Upper lobe of left lung (tissue), 6 donors: ENCODE data around the gene TP53I13. TPM values are rescaled to one million over a fixed set of nuclear protein-coding genes. Genes with fewer than 3 reads are reported as not detected.
A peak's percentile ranks its signal among the peaks of the same experiment; 100 is the strongest.

Experiments used
- ATAC-seq, 2 donors: fragments of 200-7000 bp; cut with Tn5 transposase; one replicate each; pipeline ENCODE4 v1.9.1; 2022; ENCODE audit warnings: mild to moderate bottlenecking in 2 of 2, moderate library complexity in 2 of 2; ENCODE audit not compliant: low FRiP score in 2 of 2
- DNase-seq, 2 donors: peaks; one replicate each; pipeline ENCODE4 v3.0.0-alpha.2; 2019 to 2020
- H3K27ac ChIP-seq, 4 donors: fragments of 200-600 bp; sonication (generic); one replicate each; pipeline ENCODE4 v1.5.1; 2016 to 2019
- H3K27me3 ChIP-seq, 4 donors: fragments of 200-600 bp; sonication (generic); one replicate each; pipeline ENCODE4 v1.5.1; 2017 to 2019
- H3K36me3 ChIP-seq, 4 donors: fragments of 200-600 bp; sonication (generic); one replicate each; pipeline ENCODE4 v1.5.1; 2016 to 2019
- H3K4me1 ChIP-seq, 4 donors: fragments of 200-600 bp; sonication (generic); one replicate each; pipeline ENCODE4 v1.5.1; 2018 to 2019
- H3K4me3 ChIP-seq, 4 donors: fragments of 200-600 bp; sonication (generic); one replicate each; pipeline ENCODE4 v1.5.1; 2017 to 2019; ENCODE audit warnings: mild to moderate bottlenecking in 2 of 4, moderate library complexity in 1 of 4
- H3K9me3 ChIP-seq, 4 donors: fragments of 200-600 bp; sonication (generic); one replicate each; pipeline ENCODE4 v1.5.1; 2018 to 2019
- CTCF ChIP-seq, 6 experiments: fragments of 450-650 bp in 4 of 6; fragments of 200-600 bp in 2 of 6; sonication (generic) in 2 of 6; IDR thresholded peaks; one replicate each; pipeline ENCODE4 v1.5.1; 2016 to 2019; ENCODE audit warnings: antibody characterized with exemption in 6 of 6
- EP300 ChIP-seq, 4 donors: sonication (generic); formaldehyde crosslinking; IDR thresholded peaks; one replicate each; pipeline ENCODE4 v1.5.1; 2017; ENCODE audit warnings: antibody characterized with exemption in 4 of 4, control low read depth in 2 of 4
- POLR2A ChIP-seq, 4 donors: fragments of 450-650 bp; IDR thresholded peaks; one replicate each; pipeline ENCODE4 v1.5.1; 2016 to 2017; ENCODE audit warnings: antibody characterized with exemption in 4 of 4, mild to moderate bottlenecking in 2 of 4
- POLR2AphosphoS5 ChIP-seq, 2 donors: sonication (generic); formaldehyde crosslinking; IDR thresholded peaks; one replicate each; pipeline ENCODE4 v1.5.1; 2017; ENCODE audit warnings: antibody characterized with exemption in 2 of 2
- WGBS, 2 donors: methylation state at CpG; one replicate each; pipeline ENCODE4 v1.1.5; 2017 to 2018; 5-methylcytosine and 5-hydroxymethylcytosine counted together
- total RNA-seq, 6 donors: library from RNA; depleted of rRNA in 4 of 6; stranded (reverse); fragments of >200 nt in 4 of 6; gene quantifications; one replicate each; pipeline versions ENCODE4 v1.1.0 to v1.2.1, GENCODE V29; 2016 to 2021
- donor health status: DM: no; HTN: no; CAD: no; lungs with moderate emphysema.
- donor health status: DM: no; HTN: yes; CAD: no; lungs with severe emphysema.

The TP53I13 gene
- total RNA-seq, 6 donors from 2014 or later = 57.3 to 178 (median 75.4) TPM

- Histone ChIP-seq H3K36me3 (no peaks in the 10 kb centered on the region), H3K9me3 (no peaks in the 10 kb centered on the region), H3K27me3 (peaks cover 0 to 10% (median 0%) of the 10 kb centered on the region in 4 donors), H3K4me3 (peak overlapping the region in 3 of 4 donors; percentile 29 to 47 (median 45)), H3K27ac (peak overlapping the region in 1 of 4 donors; percentile 32), H3K4me1 (peaks cover 49 to 58% (median 58%) of the 10 kb centered on the region in 4 donors)
- DNase-seq (peak; percentile 93 to 99), ATAC-seq (peak; percentile 78 to 87)
- 1% methylated on average over 19 of the region's 50 CpGs; no CpG with 5 or more reads in 1 of the 2 donors for WGBS, 2 donors
- TF ChIP-seq CTCF (IDR thresholded peaks at IDR 0.05) (peak; percentile 88 to 97 (median 95)), POLR2A (IDR thresholded peaks at IDR 0.05) (no peak), POLR2AphosphoS5 (IDR thresholded peaks at IDR 0.05) (peak; percentile 14 to 37), EP300 (IDR thresholded peaks at IDR 0.05) (peak in 1 of 4 donors; percentile 50)
Measured at GRCh38 chr17:29613352-29613837, 44.9 kb downstream of the TP53I13 start.

- Histone ChIP-seq H3K27me3 (peaks cover 0 to 10% (median 0%) of the 10 kb centered on the region in 4 donors), H3K27ac (peak overlapping the region in 1 of 4 donors; percentile 19), H3K4me3 (peak overlapping the region in 3 of 4 donors; percentile 29 to 47 (median 45)), H3K4me1 (peaks cover 49 to 62% (median 59%) of the 10 kb centered on the region in 4 donors), H3K36me3 (no peaks in the 10 kb centered on the region), H3K9me3 (no peaks in the 10 kb centered on the region)
- 36 to 48% methylated on average over 13 of the region's 13 CpGs for WGBS, 2 donors
- ATAC-seq = no peak
- peak in 1 of 2 donors; percentile 54 for DNase-seq
- TF ChIP-seq EP300 (IDR thresholded peaks at IDR 0.05) (no peak), POLR2AphosphoS5 (IDR thresholded peaks at IDR 0.05) (no peak), CTCF (IDR thresholded peaks at IDR 0.05) (no peak), POLR2A (IDR thresholded peaks at IDR 0.05) (no peak)
Measured at GRCh38 chr17:29613856-29614255, 45.4 kb downstream of the TP53I13 start.

GRCh38 chr17:29614349-29615047 is 46.0 kb downstream of the TP53I13 start:
- 56 to 64% methylated on average over 13 of the region's 16 CpGs for WGBS, 2 donors
- H3K27me3 ChIP-seq = peaks cover 0 to 10% (median 0%) of the 10 kb centered on the region in 4 donors
- peak in 1 of 2 donors; percentile 73 for DNase-seq
- H3K4me3 ChIP-seq = no peak overlapping the region
- H3K4me1 ChIP-seq = peaks cover 49 to 66% (median 60%) of the 10 kb centered on the region in 4 donors
- no peak overlapping the region for H3K27ac ChIP-seq
- no peaks in the 10 kb centered on the region for H3K9me3 ChIP-seq
- H3K36me3 ChIP-seq = no peaks in the 10 kb centered on the region
- TF ChIP-seq POLR2A (IDR thresholded peaks at IDR 0.05) (no peak), POLR2AphosphoS5 (IDR thresholded peaks at IDR 0.05) (no peak), EP300 (IDR thresholded peaks at IDR 0.05) (no peak), CTCF (IDR thresholded peaks at IDR 0.05) (no peak)
- ATAC-seq = no peak

- no peaks in the 10 kb centered on the region for H3K36me3 ChIP-seq
- peaks cover 49 to 66% (median 60%) of the 10 kb centered on the region in 4 donors for H3K4me1 ChIP-seq
- H3K27me3 ChIP-seq = peaks cover 0 to 10% (median 0%) of the 10 kb centered on the region in 4 donors
- peak overlapping the region in 3 of 4 donors; percentile 29 to 52 (median 49) for H3K4me3 ChIP-seq
- H3K9me3 ChIP-seq = no peaks in the 10 kb centered on the region
- H3K27ac ChIP-seq = no peak overlapping the region
- DNase-seq (peak in 1 of 2 donors; percentile 54), ATAC-seq (peak in 1 of 2 donors; percentile 36)
- peak in 1 of 6 experiments; percentile 15 for TF ChIP-seq CTCF (IDR thresholded peaks at IDR 0.05)
- no peak for TF ChIP-seq EP300 (IDR thresholded peaks at IDR 0.05)
- 8 to 27% methylated on average over 2 to 15 of the region's 15 CpGs for WGBS, 2 donors
Measured at GRCh38 chr17:29615048-29615385, 46.5 kb downstream of the TP53I13 start.
